Fibroblast of lung (primary cell): ENCODE data around the gene ITPK1.

Source experiments
- CTCF ChIP-seq, 2 donors: IDR thresholded peaks in 1 of 2; conservative IDR thresholded peaks in 1 of 2; 1 replicate in 1 of 2; 2 replicates in 1 of 2; pipeline ENCODE4 v1.5.1; 2011 to 2012; ENCODE audit warnings: low read length in 2 of 2, control low read depth in 1 of 2, inconsistent platforms in 1 of 2, low read depth in 1 of 2, mild to moderate bottlenecking in 1 of 2
- EZH2 ChIP-seq: IDR thresholded peaks from 2 replicates; pipeline ENCODE4 v1.5.1; 2012; ENCODE audit warnings: low read length, control low read depth, mild to moderate bottlenecking; ENCODE audit errors: missing control alignments

GRCh38 chr14:93059260-93059659 lies 56.5 kb downstream of the ITPK1 start:
- TF ChIP-seq CTCF (conservative IDR thresholded peaks at IDR 0.05 in 1 of 2, IDR thresholded peaks at IDR 0.05 in 1 of 2; ENCODE audit: low read depth in 1 of 2, low read length in 2 of 2) (no peak), EZH2 (no peak)
